Lower lobe of right lung (tissue), 2 donors: ENCODE results near the gene ST3GAL2. TPM values are rescaled to one million over a fixed set of nuclear protein-coding genes. Genes with fewer than 3 reads are reported as not detected.

ENCODE experiments used
- ATAC-seq, 2 donors: fragments of 200-7000 bp; cut with Tn5 transposase; one replicate each; pipeline ENCODE4 v1.9.1; 2020 to 2022; ENCODE audit warnings: mild to moderate bottlenecking in 2 of 2, moderate library complexity in 2 of 2
- DNase-seq: peaks from one replicate; pipeline ENCODE4 v3.0.0-alpha.2; 2020
- H3K27ac ChIP-seq: fragments of 200-600 bp; one replicate; pipeline ENCODE4 v1.8.0; 2022
- H3K27me3 ChIP-seq: fragments of 200-600 bp; one replicate; pipeline ENCODE4 v1.8.0; 2022; ENCODE audit warnings: low read depth
- H3K36me3 ChIP-seq: fragments of 200-600 bp; one replicate; pipeline ENCODE4 v1.8.0; 2022; ENCODE audit warnings: mild to moderate bottlenecking
- H3K4me1 ChIP-seq: fragments of 200-600 bp; one replicate; pipeline ENCODE4 v1.8.0; 2022
- H3K4me3 ChIP-seq: fragments of 200-600 bp; one replicate; pipeline ENCODE4 v1.8.0; 2022; ENCODE audit warnings: mild to moderate bottlenecking
- H3K9me3 ChIP-seq: fragments of 200-600 bp; one replicate; pipeline ENCODE4 v1.8.0; 2022
- intact Hi-C: fragments of 100-400 bp; cut with DNase I; formaldehyde crosslinking; loops from one replicate; pipeline ENCODE4 v1.11.0; 2022
- total RNA-seq: library from RNA; stranded (reverse); fragmentation: NEBNext Ultra II Directional; extraction: Animal tissue kit (Norgen Biotek cat#: 25700); gene quantifications from one replicate; pipeline ENCODE4 v1.2.1, GENCODE V29; 2021
- TF ChIP-seq, protein P1 (sequence below): fragments of 200-600 bp; IDR thresholded peaks from one replicate; pipeline ENCODE4 v1.8.0; 2022; ENCODE audit warnings: antibody characterized with exemption, mild to moderate bottlenecking
- donor health status: DM: no; HTN: yes; CAD: no; lungs with severe emphysema.

The ST3GAL2 gene
- total RNA-seq, 1 donor from 2014 or later = 31.8 TPM

DNA sequence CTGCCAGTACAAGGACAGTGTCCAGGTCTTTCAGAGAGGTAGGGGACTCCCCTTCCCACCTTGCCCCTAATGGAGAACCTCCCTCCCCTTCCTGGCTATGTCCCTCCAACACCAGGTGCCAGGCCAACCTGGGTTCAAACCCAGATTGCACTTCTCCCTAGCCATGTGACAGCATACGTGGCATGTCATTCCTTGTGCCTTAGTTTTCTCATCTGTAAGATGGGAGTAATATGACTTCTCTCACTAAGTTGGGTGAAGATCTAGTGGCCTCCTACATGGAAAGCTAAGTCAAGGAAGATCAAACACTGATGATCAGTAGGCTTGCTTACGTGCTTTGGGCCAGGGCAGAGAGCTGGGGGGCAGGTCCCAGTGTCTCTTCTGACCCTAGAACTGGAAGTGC is 24.3 kb upstream of the ST3GAL2 start:
- no peak for ATAC-seq
- intact Hi-C loops = no loop called here
- H3K9me3 ChIP-seq = no peaks in the 10 kb centered on the region
- peaks cover 12% of the 10 kb centered on the region for H3K4me1 ChIP-seq
- no peak for DNase-seq
- H3K27ac ChIP-seq = no peak overlapping the region
- H3K4me3 ChIP-seq = no peak overlapping the region
- H3K27me3 ChIP-seq = no peaks in the 10 kb centered on the region
- H3K36me3 ChIP-seq = peaks cover 47% of the 10 kb centered on the region
- TF ChIP-seq, protein P1, sequence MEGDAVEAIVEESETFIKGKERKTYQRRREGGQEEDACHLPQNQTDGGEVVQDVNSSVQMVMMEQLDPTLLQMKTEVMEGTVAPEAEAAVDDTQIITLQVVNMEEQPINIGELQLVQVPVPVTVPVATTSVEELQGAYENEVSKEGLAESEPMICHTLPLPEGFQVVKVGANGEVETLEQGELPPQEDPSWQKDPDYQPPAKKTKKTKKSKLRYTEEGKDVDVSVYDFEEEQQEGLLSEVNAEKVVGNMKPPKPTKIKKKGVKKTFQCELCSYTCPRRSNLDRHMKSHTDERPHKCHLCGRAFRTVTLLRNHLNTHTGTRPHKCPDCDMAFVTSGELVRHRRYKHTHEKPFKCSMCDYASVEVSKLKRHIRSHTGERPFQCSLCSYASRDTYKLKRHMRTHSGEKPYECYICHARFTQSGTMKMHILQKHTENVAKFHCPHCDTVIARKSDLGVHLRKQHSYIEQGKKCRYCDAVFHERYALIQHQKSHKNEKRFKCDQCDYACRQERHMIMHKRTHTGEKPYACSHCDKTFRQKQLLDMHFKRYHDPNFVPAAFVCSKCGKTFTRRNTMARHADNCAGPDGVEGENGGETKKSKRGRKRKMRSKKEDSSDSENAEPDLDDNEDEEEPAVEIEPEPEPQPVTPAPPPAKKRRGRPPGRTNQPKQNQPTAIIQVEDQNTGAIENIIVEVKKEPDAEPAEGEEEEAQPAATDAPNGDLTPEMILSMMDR = no peak

DNA sequence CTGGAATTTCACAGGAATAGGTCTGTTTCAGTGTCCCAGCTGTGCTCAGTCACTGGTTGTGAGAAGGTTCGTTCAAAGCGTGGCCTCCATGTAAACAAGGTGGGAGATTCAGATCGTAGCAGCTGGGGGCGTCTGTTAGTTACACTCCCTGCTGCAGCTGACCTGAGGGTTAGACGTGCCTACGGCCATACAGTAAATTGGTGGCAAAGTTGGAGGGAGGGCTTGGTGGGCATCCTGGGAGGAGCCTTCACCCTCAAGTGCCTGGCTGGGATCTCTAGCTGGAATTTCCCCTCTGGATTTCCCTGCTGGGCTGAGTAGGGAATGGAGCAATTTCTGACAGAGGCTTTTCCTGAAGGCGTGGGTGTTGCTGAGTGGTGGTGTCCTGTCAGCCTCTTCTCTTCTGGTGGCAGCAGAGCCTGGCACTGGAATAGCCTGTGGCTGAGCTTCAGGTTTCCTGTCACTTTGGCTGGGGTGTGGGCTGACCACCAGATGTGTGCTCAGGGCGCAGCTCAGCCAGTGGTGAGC is 21.9 kb upstream of the ST3GAL2 start:
- H3K9me3 ChIP-seq = no peaks in the 10 kb centered on the region
- H3K4me1 ChIP-seq = peaks cover 15% of the 10 kb centered on the region
- no peak overlapping the region for H3K4me3 ChIP-seq
- H3K27ac ChIP-seq = no peak overlapping the region
- ATAC-seq = peak; percentile 44 to 45
- DNase-seq = no peak
- H3K36me3 ChIP-seq = peaks cover 27% of the 10 kb centered on the region
- H3K27me3 ChIP-seq = no peaks in the 10 kb centered on the region
- TF ChIP-seq, protein P1 = no peak
- intact Hi-C loops = no loop called here

DNA sequence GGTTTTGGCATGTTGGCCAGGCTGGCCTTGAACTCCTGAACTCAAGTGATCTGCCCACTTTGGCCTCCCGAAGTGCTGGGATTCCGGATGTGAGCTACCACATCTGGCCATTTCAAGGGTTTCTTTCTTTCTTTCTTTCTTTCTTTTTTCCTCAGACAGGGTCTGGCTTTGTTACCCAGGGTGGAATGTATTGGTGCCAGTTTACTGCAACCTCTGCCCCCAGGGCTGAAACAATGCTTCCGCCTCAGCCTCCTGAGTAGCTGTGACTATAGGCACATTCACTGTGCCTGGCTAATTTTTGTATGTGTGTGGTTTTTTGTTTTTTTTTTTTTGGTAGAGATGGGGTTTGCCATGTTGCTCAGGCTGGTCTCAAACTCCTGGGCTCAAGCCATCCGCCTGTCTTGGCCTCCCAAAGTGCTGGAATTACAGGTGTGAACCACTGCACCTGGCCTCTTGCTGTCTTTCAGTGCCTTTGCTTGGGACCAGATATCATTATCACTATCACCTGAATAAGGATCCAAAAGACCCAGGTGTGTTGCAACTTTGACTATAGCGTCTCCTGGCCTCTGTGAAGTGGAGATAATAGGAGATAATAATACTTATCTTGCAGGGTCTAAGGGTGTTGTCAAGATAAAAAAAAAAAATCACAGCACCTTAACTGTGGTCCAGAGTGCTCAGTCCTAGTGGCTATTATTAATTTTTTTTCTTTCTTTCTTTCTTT is 18.7 kb upstream of the ST3GAL2 start:
- no peaks in the 10 kb centered on the region for H3K9me3 ChIP-seq
- H3K4me3 ChIP-seq = no peak overlapping the region
- DNase-seq (no peak), ATAC-seq (no peak)
- H3K4me1 ChIP-seq = peaks cover 24% of the 10 kb centered on the region
- H3K27ac ChIP-seq = no peak overlapping the region
- H3K27me3 ChIP-seq = no peaks in the 10 kb centered on the region
- intact Hi-C loops = no loop called here
- TF ChIP-seq, protein P1 = no peak
- H3K36me3 ChIP-seq = no peaks in the 10 kb centered on the region

DNA sequence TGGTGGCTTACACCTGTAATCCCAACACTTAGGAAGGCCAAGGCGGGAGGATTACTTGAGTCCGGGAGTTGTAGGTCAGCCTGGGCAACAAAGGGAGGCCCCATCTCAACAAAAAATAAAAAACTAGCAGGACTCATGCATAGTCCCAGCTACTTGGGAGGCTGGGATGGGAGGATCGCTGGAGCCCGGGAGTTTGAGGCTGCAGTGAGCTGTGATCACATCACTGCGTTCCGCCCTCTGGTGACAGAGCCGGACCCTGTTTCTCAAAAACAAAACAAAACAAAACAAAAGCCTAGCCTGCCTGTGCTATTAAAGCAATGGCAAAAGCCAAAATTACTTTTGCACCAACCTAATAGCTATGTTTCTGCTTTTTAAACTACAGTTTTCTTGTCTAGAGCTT is 17.0 kb upstream of the ST3GAL2 start:
- intact Hi-C loops = no loop called here
- DNase-seq (no peak), ATAC-seq (no peak)
- H3K36me3 ChIP-seq = no peaks in the 10 kb centered on the region
- no peak overlapping the region for H3K27ac ChIP-seq
- no peak overlapping the region for H3K4me3 ChIP-seq
- no peaks in the 10 kb centered on the region for H3K27me3 ChIP-seq
- no peaks in the 10 kb centered on the region for H3K9me3 ChIP-seq
- TF ChIP-seq, protein P1 = no peak
- H3K4me1 ChIP-seq = peaks cover 17% of the 10 kb centered on the region

DNA sequence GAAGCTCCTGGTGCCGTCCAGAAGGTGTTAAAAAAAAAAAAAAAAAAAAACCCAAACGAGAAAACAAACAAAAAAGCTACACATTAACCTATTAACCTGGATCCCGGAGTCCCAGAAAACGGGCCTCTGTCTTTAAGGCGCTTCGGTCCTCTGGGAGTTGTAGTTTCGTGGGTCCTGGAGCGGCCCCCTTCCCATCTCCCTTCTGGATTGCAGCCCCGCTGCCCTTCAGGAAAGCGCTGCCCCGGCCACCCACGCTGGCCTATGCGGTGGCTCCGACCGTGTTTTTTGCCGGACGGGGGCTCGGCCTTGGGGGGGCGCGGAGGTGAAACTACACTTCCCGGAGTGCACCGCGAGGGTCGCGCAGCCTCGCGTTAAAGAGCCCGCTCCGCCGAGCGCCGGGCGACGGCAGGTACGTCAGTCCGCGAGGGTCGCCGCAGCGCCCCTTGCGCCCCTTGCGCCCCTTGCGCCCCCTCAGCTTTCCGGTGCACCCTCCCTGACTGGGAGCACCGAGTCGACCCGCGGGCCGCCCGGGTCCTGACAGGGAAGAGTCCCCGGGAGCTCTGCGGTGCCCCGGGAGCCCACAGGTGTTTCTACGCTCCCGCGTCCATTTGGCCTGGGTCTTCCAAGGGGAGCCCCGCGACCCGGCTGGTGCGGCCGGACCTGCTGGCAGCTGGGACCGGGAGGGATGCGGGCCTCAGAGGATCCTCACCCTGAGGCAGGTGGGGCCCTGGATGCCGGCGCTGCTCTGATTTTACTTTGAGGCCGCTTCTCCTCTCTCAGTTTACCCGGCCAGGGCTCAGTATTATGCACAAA is 15.5 kb upstream of the ST3GAL2 start, which contains the start of gene FCSK:
Gene FCSK, plus strand, starts transcription at position 374 of the 813 bp plus-strand sequence. CDS start 8,596 bp downstream, outside the sequence.
- H3K27ac ChIP-seq = peak within 1 kb of the TSS; percentile 97
- peaks cover 13% of the 10 kb centered on the region for H3K4me1 ChIP-seq
- no peaks in the 10 kb centered on the region for H3K36me3 ChIP-seq
- no peaks in the 10 kb centered on the region for H3K9me3 ChIP-seq
- DNase-seq = peak; percentile 81
- H3K4me3 ChIP-seq = peak within 1 kb of the TSS; percentile 92
- H3K27me3 ChIP-seq = peaks cover 3% of the 10 kb centered on the region
- peak; percentile 93 to 97 for ATAC-seq
- intact Hi-C loops = no loop called here
- TF ChIP-seq, protein P1 = no peak
